Upper lobe of left lung (tissue), 6 donors: Measurements from ENCODE around the gene BEND4. TPM values are rescaled to one million over a fixed set of nuclear protein-coding genes. Genes with fewer than 3 reads are reported as not detected.

Experiments
- ATAC-seq, 2 donors: fragments of 200-7000 bp; cut with Tn5 transposase; one replicate each; pipeline ENCODE4 v1.9.1; 2022; ENCODE audit warnings: mild to moderate bottlenecking in 2 of 2, moderate library complexity in 2 of 2; ENCODE audit not compliant: low FRiP score in 2 of 2
- DNase-seq, 2 donors: peaks; one replicate each; pipeline ENCODE4 v3.0.0-alpha.2; 2019 to 2020
- H3K27ac ChIP-seq, 4 donors: fragments of 200-600 bp; sonication (generic); one replicate each; pipeline ENCODE4 v1.5.1; 2016 to 2019
- H3K27me3 ChIP-seq, 4 donors: fragments of 200-600 bp; sonication (generic); one replicate each; pipeline ENCODE4 v1.5.1; 2017 to 2019
- H3K36me3 ChIP-seq, 4 donors: fragments of 200-600 bp; sonication (generic); one replicate each; pipeline ENCODE4 v1.5.1; 2016 to 2019
- H3K4me1 ChIP-seq, 4 donors: fragments of 200-600 bp; sonication (generic); one replicate each; pipeline ENCODE4 v1.5.1; 2018 to 2019
- H3K4me3 ChIP-seq, 4 donors: fragments of 200-600 bp; sonication (generic); one replicate each; pipeline ENCODE4 v1.5.1; 2017 to 2019; ENCODE audit warnings: mild to moderate bottlenecking in 2 of 4, moderate library complexity in 1 of 4
- H3K9me3 ChIP-seq, 4 donors: fragments of 200-600 bp; sonication (generic); one replicate each; pipeline ENCODE4 v1.5.1; 2018 to 2019
- EP300 ChIP-seq, 4 donors: sonication (generic); formaldehyde crosslinking; IDR thresholded peaks; one replicate each; pipeline ENCODE4 v1.5.1; 2017; ENCODE audit warnings: antibody characterized with exemption in 4 of 4, control low read depth in 2 of 4
- POLR2A ChIP-seq, 4 donors: fragments of 450-650 bp; IDR thresholded peaks; one replicate each; pipeline ENCODE4 v1.5.1; 2016 to 2017; ENCODE audit warnings: antibody characterized with exemption in 4 of 4, mild to moderate bottlenecking in 2 of 4
- POLR2AphosphoS5 ChIP-seq, 2 donors: sonication (generic); formaldehyde crosslinking; IDR thresholded peaks; one replicate each; pipeline ENCODE4 v1.5.1; 2017; ENCODE audit warnings: antibody characterized with exemption in 2 of 2
- WGBS, 2 donors: methylation state at CpG; one replicate each; pipeline ENCODE4 v1.1.5; 2017 to 2018; 5-methylcytosine and 5-hydroxymethylcytosine counted together
- total RNA-seq, 6 donors: library from RNA; depleted of rRNA in 4 of 6; stranded (reverse); fragments of >200 nt in 4 of 6; gene quantifications; one replicate each; pipeline versions ENCODE4 v1.1.0 to v1.2.1, GENCODE V29; 2016 to 2021
- TF ChIP-seq, protein P1 (sequence below), 6 experiments: fragments of 450-650 bp in 4 of 6; fragments of 200-600 bp in 2 of 6; sonication (generic) in 2 of 6; IDR thresholded peaks; one replicate each; pipeline ENCODE4 v1.5.1; 2016 to 2019; ENCODE audit warnings: antibody characterized with exemption in 6 of 6
- donor health status: DM: no; HTN: no; CAD: no; lungs with moderate emphysema.
- donor health status: DM: no; HTN: yes; CAD: no; lungs with severe emphysema.

Gene BEND4
- total RNA-seq, 6 donors from 2014 or later: under 0.01 to 1.1 (median 0.62) TPM

DNA sequence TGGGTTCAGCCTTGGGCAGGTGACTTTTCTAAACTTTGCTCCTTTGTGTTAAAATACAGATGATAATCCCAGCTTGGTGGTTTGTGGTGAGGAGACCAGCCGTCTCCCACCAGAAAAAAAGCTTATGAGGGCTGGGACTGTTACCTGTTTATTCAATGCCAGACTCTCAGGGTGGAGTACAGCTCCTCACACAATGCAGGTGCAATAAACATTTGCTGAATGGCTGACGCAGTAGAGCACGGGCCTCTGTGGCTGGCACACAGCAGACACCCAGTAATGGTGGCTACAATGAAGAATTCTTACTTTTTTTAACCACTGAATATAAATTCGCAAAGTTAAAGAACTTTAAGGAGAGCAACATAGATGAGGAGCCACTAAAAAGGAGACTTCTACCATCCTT, 30.2 kb downstream of the BEND4 start:
- Histone ChIP-seq H3K27ac (no peak overlapping the region), H3K36me3 (no peaks in the 10 kb centered on the region), H3K4me1 (no peaks in the 10 kb centered on the region), H3K9me3 (no peaks in the 10 kb centered on the region), H3K4me3 (no peak overlapping the region), H3K27me3 (no peaks in the 10 kb centered on the region)
- TF ChIP-seq EP300 (IDR thresholded peaks at IDR 0.05) (no peak), POLR2A (IDR thresholded peaks at IDR 0.05) (no peak), POLR2AphosphoS5 (IDR thresholded peaks at IDR 0.05) (no peak)
- TF ChIP-seq, protein P1, sequence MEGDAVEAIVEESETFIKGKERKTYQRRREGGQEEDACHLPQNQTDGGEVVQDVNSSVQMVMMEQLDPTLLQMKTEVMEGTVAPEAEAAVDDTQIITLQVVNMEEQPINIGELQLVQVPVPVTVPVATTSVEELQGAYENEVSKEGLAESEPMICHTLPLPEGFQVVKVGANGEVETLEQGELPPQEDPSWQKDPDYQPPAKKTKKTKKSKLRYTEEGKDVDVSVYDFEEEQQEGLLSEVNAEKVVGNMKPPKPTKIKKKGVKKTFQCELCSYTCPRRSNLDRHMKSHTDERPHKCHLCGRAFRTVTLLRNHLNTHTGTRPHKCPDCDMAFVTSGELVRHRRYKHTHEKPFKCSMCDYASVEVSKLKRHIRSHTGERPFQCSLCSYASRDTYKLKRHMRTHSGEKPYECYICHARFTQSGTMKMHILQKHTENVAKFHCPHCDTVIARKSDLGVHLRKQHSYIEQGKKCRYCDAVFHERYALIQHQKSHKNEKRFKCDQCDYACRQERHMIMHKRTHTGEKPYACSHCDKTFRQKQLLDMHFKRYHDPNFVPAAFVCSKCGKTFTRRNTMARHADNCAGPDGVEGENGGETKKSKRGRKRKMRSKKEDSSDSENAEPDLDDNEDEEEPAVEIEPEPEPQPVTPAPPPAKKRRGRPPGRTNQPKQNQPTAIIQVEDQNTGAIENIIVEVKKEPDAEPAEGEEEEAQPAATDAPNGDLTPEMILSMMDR (IDR thresholded peaks at IDR 0.05): no peak
- 91% methylated on average over 4 of the region's 4 CpGs for WGBS, 2 donors
- DNase-seq: no peak
- ATAC-seq: no peak

DNA sequence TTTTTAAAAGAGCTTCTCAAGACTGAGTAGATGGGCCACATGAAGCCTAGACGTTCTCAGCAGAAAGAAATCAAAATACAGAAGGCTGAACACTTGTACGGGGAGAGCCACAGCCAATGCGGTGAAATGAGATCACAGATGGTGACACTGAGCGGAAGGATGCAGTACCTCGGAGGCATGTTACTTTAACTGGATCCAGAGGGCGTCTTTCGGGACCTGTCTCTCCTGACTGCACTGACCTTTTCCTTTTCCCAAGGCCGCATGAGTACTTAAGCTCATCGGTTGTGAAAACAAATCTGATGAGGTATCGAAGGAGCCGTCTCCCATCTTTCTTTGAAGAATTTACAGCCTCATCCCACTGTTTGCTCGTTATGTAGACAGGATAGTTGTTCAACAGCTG, 32.6 kb downstream of the BEND4 start:
- Histone ChIP-seq H3K27me3 (no peaks in the 10 kb centered on the region), H3K9me3 (no peaks in the 10 kb centered on the region), H3K4me3 (no peak overlapping the region), H3K36me3 (no peaks in the 10 kb centered on the region), H3K4me1 (no peaks in the 10 kb centered on the region), H3K27ac (no peak overlapping the region)
- DNase-seq (no peak), ATAC-seq (no peak)
- 45 to 61% methylated on average over 12 of the region's 12 CpGs for WGBS, 2 donors
- TF ChIP-seq POLR2A (IDR thresholded peaks at IDR 0.05): no peak
- no peak for TF ChIP-seq POLR2AphosphoS5 (IDR thresholded peaks at IDR 0.05)
- TF ChIP-seq EP300 (IDR thresholded peaks at IDR 0.05): no peak
- TF ChIP-seq, protein P1 (IDR thresholded peaks at IDR 0.05): no peak

DNA sequence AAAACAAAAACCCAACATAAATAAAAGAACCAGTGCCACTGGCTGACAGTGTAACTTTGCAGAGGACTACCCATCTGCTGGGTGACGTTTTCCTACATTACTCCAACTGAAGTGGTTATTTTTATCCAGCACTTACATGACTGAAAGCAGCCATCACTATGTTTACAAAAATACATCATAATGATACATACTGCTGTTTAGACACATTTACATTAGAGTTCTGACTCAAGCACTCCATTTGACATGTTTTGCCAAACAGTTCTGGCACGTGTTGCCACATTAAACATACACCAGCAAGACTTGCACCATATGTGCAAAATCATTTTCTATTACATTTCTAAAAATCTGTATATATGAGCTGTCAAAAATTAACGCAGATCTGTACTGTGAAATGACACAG, 39.6 kb downstream of the BEND4 start:
- Histone ChIP-seq H3K27ac (no peak overlapping the region), H3K9me3 (no peaks in the 10 kb centered on the region)
- ATAC-seq: no peak

DNA sequence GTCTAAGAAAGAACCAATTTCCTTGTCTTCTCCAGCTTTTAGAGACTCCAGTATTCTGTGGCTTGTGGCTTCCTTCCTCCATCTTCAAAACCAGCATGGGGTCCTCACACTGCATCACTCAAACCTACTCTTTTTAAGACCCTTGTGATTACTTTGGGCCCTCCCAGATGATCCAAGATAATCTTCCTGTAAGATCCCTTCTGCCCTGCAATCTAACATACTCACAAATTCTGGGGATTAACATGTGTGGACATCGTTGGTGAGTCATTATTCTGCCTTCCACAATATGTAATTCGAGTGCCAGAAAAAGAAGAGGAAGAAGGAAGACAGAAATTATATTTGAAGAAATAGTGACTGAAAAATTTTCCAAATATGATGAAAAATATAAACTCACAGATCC, 47.9 kb downstream of the BEND4 start:
- TF ChIP-seq, protein P1 (IDR thresholded peaks at IDR 0.05): no peak
- TF ChIP-seq POLR2A (IDR thresholded peaks at IDR 0.05) (no peak), POLR2AphosphoS5 (IDR thresholded peaks at IDR 0.05) (no peak), EP300 (IDR thresholded peaks at IDR 0.05) (no peak)
- 45 to 67% methylated on average over 2 of the region's 2 CpGs for WGBS, 2 donors
- DNase-seq (no peak), ATAC-seq (no peak)
- Histone ChIP-seq H3K27me3 (no peaks in the 10 kb centered on the region), H3K9me3 (no peaks in the 10 kb centered on the region), H3K4me3 (no peak overlapping the region), H3K36me3 (no peaks in the 10 kb centered on the region), H3K4me1 (no peaks in the 10 kb centered on the region), H3K27ac (no peak overlapping the region)

More for the DNA sequence above, 39.6 kb downstream of the BEND4 start:
- TF ChIP-seq EP300 (IDR thresholded peaks at IDR 0.05) (no peak), POLR2AphosphoS5 (IDR thresholded peaks at IDR 0.05) (no peak), POLR2A (IDR thresholded peaks at IDR 0.05) (no peak)
- TF ChIP-seq, protein P1 (IDR thresholded peaks at IDR 0.05): no peak
- no peaks in the 10 kb centered on the region for H3K27me3 ChIP-seq
- no peaks in the 10 kb centered on the region for H3K4me1 ChIP-seq
- WGBS, 2 donors: 65 to 69% methylated on average over 3 of the region's 3 CpGs
- no peaks in the 10 kb centered on the region for H3K36me3 ChIP-seq
- DNase-seq: no peak
- no peak overlapping the region for H3K4me3 ChIP-seq

DNA sequence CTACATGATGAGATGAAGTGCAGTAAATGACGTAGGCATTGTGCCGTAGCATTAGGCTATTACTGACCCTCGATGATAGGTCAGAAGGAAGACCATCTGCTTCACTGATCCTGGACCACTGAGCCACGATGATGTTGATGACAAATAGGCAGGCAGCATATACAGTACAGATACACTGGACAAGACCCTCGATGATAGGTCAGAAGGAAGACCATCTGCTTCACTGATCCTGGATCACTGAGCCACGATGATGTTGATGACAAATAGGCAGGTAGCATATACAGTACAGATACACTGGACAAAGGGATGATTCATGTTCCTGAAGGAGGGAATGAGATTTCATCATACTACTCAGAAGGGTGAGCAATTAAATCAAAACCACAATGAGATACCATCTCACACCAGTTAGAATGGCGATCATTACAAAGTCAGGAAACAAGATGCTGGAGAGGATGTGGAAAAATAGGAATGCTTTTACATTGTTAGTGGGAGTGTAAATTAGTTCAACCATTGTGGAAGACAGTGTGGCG, 50.9 kb downstream of the BEND4 start:
- TF ChIP-seq, protein P1 (IDR thresholded peaks at IDR 0.05): no peak
- TF ChIP-seq POLR2AphosphoS5 (IDR thresholded peaks at IDR 0.05): no peak
- Histone ChIP-seq H3K27ac (no peak overlapping the region), H3K27me3 (no peaks in the 10 kb centered on the region), H3K4me3 (no peak overlapping the region), H3K9me3 (no peaks in the 10 kb centered on the region), H3K36me3 (no peaks in the 10 kb centered on the region), H3K4me1 (no peaks in the 10 kb centered on the region)
- ATAC-seq (no peak), DNase-seq (no peak)
- 88 to 90% methylated on average over 8 of the region's 8 CpGs for WGBS, 2 donors
